H1 (cell line): ENCODE results near the gene TXNRD2. TPM values are rescaled to one million over a fixed set of nuclear protein-coding genes. Genes with fewer than 3 reads are reported as not detected.
A peak's percentile ranks its signal among the peaks of the same experiment; 100 is the strongest.

Experiments used
- ATF3 ChIP-seq: IDR thresholded peaks from 2 replicates; pipeline ENCODE4 v1.6.1; 2011; ENCODE audit warnings: low read depth, mild to moderate bottlenecking, low read length; ENCODE audit not compliant: insufficient read depth
- CHD1 ChIP-seq: IDR thresholded peaks from 2 replicates; pipeline ENCODE4 v1.6.1; 2012; ENCODE audit warnings: low read depth, low read length, improper control_type of control experiment
- CREB1 ChIP-seq: IDR thresholded peaks from 2 replicates; pipeline ENCODE4 v1.6.1; 2012; ENCODE audit warnings: inconsistent platforms
- EP300 ChIP-seq, 2 experiments: IDR thresholded peaks; 1 replicate in 1 of 2; 2 replicates in 1 of 2; pipeline ENCODE4 v1.6.1; 2011 to 2012; ENCODE audit warnings: low read depth in 2 of 2, low read length in 2 of 2, mild to moderate bottlenecking in 2 of 2, borderline replicate concordance in 1 of 2, inconsistent platforms in 1 of 2, moderate library complexity in 1 of 2
- FOSL1 ChIP-seq: IDR thresholded peaks from 2 replicates; pipeline ENCODE4 v1.6.1; 2011; ENCODE audit warnings: mild to moderate bottlenecking, low read depth, low read length, moderate library complexity; ENCODE audit not compliant: insufficient read depth
- GABPA ChIP-seq: IDR thresholded peaks from 2 replicates; pipeline ENCODE4 v1.6.1; 2011; ENCODE audit warnings: mild to moderate bottlenecking, low read length, moderate library complexity, borderline replicate concordance; ENCODE audit not compliant: insufficient read depth
- JUND ChIP-seq: IDR thresholded peaks from 2 replicates; pipeline ENCODE4 v1.6.1; 2011; ENCODE audit warnings: mild to moderate bottlenecking, improper control_type of control experiment, low read length
- KDM4A ChIP-seq: IDR thresholded peaks from one replicate; pipeline ENCODE4 v1.7.1; 2012; ENCODE audit warnings: low read depth, mild to moderate bottlenecking, moderate library complexity, low read length, inconsistent platforms; ENCODE audit not compliant: severe bottlenecking
- POLR2A ChIP-seq, 2 experiments: IDR thresholded peaks; 1 replicate in 1 of 2; 2 replicates in 1 of 2; pipeline ENCODE4 v1.6.1; 2011; ENCODE audit warnings: low read depth in 2 of 2, low read length in 2 of 2, mild to moderate bottlenecking in 2 of 2; ENCODE audit errors: control extremely low read depth in 1 of 2
- RAD21 ChIP-seq, 2 experiments: IDR thresholded peaks in 1 of 2; conservative IDR thresholded peaks in 1 of 2; 2 replicates each; pipeline ENCODE4 v1.6.1; 2011; ENCODE audit warnings: low read depth in 2 of 2, low read length in 2 of 2, improper control_type of control experiment in 1 of 2, inconsistent platforms in 1 of 2, mild to moderate bottlenecking in 1 of 2, moderate library complexity in 1 of 2
- RBBP5 ChIP-seq: IDR thresholded peaks from 2 replicates; pipeline ENCODE4 v1.7.1; 2012; ENCODE audit warnings: low read depth, mild to moderate bottlenecking, inconsistent platforms, low read length, moderate library complexity, borderline replicate concordance
- SAP30 ChIP-seq: fragments of 300-600 bp; sonication (generic); IDR thresholded peaks from 2 replicates; pipeline ENCODE4 v1.7.1; 2012; ENCODE audit warnings: low read length, moderate library complexity, mild to moderate bottlenecking, inconsistent platforms; ENCODE audit not compliant: insufficient read depth, insufficient replicate concordance
- SIN3A ChIP-seq, 2 experiments: IDR thresholded peaks in 1 of 2; conservative IDR thresholded peaks in 1 of 2; 2 replicates each; pipeline ENCODE4 v1.6.1; 2011 to 2012; ENCODE audit warnings: low read length in 2 of 2, improper control_type of control experiment in 1 of 2, low read depth in 1 of 2, mild to moderate bottlenecking in 1 of 2
- SP1 ChIP-seq: IDR thresholded peaks from 2 replicates; pipeline ENCODE4 v1.6.1; 2011; ENCODE audit warnings: low read depth, low read length
- SP2 ChIP-seq: IDR thresholded peaks from 2 replicates; pipeline ENCODE4 v1.6.1; 2012; ENCODE audit warnings: mild to moderate bottlenecking, low read length, inconsistent platforms
- TAF1 ChIP-seq: IDR thresholded peaks from 2 replicates; pipeline ENCODE4 v1.6.1; 2011; ENCODE audit warnings: mild to moderate bottlenecking, low read depth, low read length
- polyA plus RNA-seq, 7 experiments: library from polyadenylated mRNA; depleted of rRNA in 3 of 7; stranded (reverse) in 5 of 7; unstranded in 2 of 7; fragments of >200 nt in 5 of 7; fragments of 200-250 nt in 2 of 7; gene quantifications; 1 replicate in 5 of 7; 2 replicates in 1 of 7; 4 replicates in 1 of 7; pipeline versions ENCODE4 v1.2.1 to v1.2.3, GENCODE V29; 2011 to 2013; ENCODE audit warnings: missing spikeins in 2 of 7, mixed read lengths in 2 of 7
- total RNA-seq: library from RNA; stranded (reverse); fragmentation: NEBNext Ultra II Directional; extraction: Animal tissue kit (Norgen Biotek cat#: 25700); gene quantifications from 2 replicates; pipeline ENCODE4 v1.2.1, GENCODE V29; 2021
- TF ChIP-seq, protein P1 (sequence below): IDR thresholded peaks from 2 replicates; pipeline ENCODE4 v1.6.1; 2011; ENCODE audit warnings: low read length, improper control_type of control experiment

TXNRD2 gene
- total and polyA plus RNA-seq, 2 of the 8 experiments (the other 6 are each of a cell fraction or from before 2014, with no cell fraction given): 14.8 to 21.9 TPM

DNA sequence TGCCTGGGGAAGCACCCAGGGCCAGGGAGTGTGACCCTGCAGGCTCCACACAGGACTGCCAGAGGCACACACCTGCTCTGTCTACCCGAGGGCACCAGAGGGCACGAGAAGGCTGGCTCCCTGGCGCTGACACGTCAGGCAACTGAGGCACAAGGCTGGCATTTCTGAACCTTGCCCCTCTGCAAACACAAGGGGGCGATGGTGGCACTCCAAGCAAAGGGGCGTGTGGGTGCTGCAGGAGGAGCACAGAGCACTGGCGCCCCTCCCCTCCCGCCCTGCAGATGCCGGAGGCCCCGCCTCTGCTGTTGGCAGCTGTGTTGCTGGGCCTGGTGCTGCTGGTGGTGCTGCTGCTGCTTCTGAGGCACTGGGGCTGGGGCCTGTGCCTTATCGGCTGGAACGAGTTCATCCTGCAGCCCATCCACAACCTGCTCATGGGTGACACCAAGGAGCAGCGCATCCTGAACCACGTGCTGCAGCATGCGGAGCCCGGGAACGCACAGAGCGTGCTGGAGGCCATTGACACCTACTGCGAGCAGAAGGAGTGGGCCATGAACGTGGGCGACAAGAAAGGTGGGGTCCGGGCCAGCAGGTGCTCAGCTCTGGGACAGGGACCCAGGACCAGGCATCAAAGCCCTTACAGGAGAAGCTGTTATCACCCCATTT lies 20.8 kb upstream of the TXNRD2 start (continued):
- TF ChIP-seq SAP30 (no peak), RBBP5 (no peak), RAD21 (IDR thresholded peaks at IDR 0.05 in 1 of 2, conservative IDR thresholded peaks at IDR 0.05 in 1 of 2; ENCODE audit: low read depth in 2 of 2, low read length in 2 of 2) (peak; percentile 63 to 67), TAF1 (0 out of 2 replicates have a peak, but pooled peaks have one; percentile 15), SP1 (peak; percentile 31; the same call in 1 of the 2 replicates), CHD1 (no peak), FOSL1 (no peak), GABPA (no peak), SIN3A (conservative IDR thresholded peaks at IDR 0.05 in 1 of 2, IDR thresholded peaks at IDR 0.05 in 1 of 2; ENCODE audit: low read depth in 1 of 2, low read length in 2 of 2) (0 out of 4 replicates have a peak, but pooled peaks of 1 of the 2 experiments have one; percentile 30), POLR2A (IDR thresholded peaks at IDR 0.05; ENCODE audit: control extremely low read depth in 1 of 2, low read depth in 2 of 2, low read length in 2 of 2) (no peak), KDM4A (no peak), CREB1 (0 out of 2 replicates have a peak, but pooled peaks have one; percentile 27), ATF3 (no peak), EP300 (IDR thresholded peaks at IDR 0.05; ENCODE audit: borderline replicate concordance in 1 of 2, low read depth in 2 of 2, low read length in 2 of 2) (no peak), SP2 (no peak), JUND (no peak)
- TF ChIP-seq, protein P1, sequence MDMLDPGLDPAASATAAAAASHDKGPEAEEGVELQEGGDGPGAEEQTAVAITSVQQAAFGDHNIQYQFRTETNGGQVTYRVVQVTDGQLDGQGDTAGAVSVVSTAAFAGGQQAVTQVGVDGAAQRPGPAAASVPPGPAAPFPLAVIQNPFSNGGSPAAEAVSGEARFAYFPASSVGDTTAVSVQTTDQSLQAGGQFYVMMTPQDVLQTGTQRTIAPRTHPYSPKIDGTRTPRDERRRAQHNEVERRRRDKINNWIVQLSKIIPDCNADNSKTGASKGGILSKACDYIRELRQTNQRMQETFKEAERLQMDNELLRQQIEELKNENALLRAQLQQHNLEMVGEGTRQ: no peak
